Ishikawa (cell line): ENCODE measurements around the gene CCNT1.

Experiments used
- RAD21 ChIP-seq: IDR thresholded peaks from 2 replicates; pipeline ENCODE4 v1.6.1; 2012; ENCODE audit warnings: low read depth
- TAF1 ChIP-seq: IDR thresholded peaks from 2 replicates; pipeline ENCODE4 v1.6.1; 2012; ENCODE audit warnings: low read depth, mild to moderate bottlenecking
- YY1 ChIP-seq: IDR thresholded peaks from 2 replicates; pipeline ENCODE4 v1.6.1; 2012; ENCODE audit warnings: low read depth

- TF ChIP-seq YY1 = no peak
- no peak for TF ChIP-seq TAF1
- TF ChIP-seq RAD21 = no peak
These were observed 73.5 kb downstream of the CCNT1 start for GRCh38 chr12:48643011-48643410.
